DMS53 treated with DMSO at 0.1 percent for 48 hours (cell line): ENCODE results near the gene MEF2B.
A peak's percentile ranks its signal among the peaks of the same experiment; 100 is the strongest.
"Not testable (repeated sequence)": the region's sequence is repeated elsewhere in the genome, so short reads cannot be mapped to it uniquely, and the experiment has no call there.

Experiments
- DNase-seq: peaks from one replicate; lab custom pipeline; 2025; ENCODE audit not compliant: unreplicated experiment; lab: John Stamatoyannopoulos, UW

Gene MEF2B

DNA sequence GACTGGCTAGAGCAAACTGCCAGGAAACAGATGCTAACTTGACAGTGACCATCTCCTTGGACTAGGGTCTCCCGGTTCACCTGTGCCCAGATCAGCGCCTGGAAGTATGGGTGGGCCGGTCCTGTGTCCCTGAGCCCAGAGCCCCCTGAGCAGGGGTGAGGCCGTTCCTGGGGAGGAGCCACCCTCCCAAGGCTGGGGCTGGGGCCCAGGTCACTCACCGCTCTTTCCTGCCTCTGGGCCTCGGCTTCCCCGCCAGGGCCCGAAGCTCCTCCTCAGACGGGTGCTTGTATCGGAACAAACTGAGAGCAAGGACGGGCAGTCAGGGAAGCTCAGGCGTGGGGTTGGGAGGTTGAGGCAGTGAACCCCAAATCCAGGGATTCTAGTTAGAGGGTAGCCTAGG lies 37.2 kb downstream of the MEF2B start:
- no peak for DNase-seq

DNA sequence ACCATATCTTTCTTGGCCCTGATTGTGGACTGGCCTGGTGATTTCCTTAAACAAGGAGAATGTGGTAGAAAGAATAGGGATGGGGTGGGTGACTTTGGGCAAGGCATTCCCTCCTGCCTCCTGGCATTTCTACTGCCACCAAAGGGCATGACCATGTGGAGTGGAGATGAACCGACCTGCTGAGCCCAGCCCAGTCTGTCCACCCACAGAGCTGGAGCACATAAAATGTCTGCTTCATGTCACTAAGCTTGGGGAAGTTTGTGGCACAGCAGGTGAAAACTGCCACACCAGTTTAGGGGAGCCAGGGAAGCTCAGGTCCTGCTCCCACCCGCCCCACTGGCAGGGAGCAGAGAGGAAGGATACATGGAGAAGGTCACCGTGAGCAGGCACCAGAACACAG lies 38.1 kb downstream of the MEF2B start:
- no peak for DNase-seq

DNA sequence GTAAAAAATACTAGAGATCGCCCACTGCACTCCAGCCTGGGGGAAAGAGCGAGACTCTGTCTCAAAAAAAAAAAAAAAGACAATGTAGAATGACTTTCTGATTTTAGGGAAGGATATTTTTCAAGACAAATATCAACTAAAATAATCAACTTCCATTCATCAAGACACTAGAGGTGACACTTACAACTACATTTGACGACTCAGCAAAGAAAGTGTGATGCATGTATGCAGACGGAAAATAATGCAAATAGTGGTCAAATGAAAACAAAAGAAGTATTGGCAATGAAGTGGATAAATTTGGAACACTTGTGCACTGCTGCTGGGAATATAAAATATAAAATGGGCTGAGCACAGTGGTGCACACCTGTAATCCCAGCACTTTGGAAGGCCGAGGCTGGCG lies 44.0 kb downstream of the MEF2B start:
- no peak for DNase-seq

GRCh38 chr19:19123386-19123785 lies 46.7 kb downstream of the MEF2B start:
- no peak for DNase-seq

DNA sequence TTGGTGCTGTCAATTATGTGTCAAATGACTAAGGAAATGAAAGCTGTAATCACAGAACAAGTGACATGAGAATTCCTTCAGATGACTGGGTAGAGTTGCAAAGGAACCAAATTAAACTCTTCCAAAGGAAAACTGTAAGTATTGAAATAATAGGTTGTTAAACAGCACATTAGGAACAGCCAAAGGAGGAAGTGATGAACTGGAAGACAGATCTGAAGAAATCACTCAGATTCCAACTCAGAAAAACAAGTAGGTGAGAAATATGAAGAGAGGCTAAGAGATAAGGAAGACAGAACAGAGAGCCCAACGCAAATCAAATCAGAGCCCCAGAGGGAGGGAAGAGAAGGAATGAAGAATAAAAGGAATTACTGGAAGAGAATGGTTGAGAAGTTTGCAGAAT lies 47.2 kb downstream of the MEF2B start:
- DNase-seq = no peak

GRCh38 chr19:19121371-19121770 lies 48.7 kb downstream of the MEF2B start:
- no peak for DNase-seq

GRCh38 chr19:19120308-19121231 lies 49.5 kb downstream of the MEF2B start:
- DNase-seq = no peak

DNA sequence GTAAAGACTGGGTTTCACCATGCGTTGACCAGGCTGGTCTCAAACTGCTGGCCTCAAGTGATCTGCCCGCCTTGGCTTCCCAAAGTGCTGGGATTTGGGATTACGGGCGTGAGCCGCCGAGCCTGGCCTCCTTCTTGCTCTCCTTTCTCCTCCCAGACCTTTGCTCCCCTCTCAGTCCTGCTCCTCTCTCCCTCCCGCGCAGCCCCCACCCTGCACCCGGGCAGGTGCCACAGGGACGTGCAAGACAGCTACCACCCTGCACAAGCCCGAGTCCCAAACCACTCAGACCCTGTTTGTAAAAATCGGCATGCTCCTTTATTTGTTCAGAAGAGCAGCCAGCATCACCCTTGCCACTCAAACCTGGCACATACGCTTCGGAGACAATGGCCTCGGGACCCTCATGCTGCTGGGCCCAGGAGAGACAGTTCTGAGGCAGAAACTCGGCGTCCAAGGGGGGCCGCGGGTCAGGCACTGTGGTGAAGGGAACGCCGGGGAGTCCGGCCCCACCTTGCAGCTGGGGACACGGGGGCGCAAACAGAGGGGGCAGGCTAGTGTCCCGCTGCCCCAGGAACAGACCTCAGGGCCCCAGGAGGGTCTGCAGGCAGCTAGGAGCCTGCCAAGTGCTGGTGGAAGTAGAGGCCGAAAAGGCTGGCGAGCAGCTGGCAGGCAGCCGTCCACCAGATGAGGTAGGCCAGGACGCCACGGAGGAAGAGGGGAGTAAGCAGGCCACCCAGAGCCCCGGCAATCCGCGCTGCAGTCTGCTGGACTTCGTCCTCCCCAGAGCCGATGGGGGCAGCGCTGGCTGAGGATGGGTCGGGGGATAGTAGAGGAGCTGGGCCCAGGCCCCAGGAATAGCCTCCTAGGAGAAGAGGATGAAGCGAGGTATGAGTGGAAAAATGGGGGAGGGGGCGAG lies 50.5 kb downstream of the MEF2B start:
- DNase-seq = no peak

- DNase-seq = no peak
These were observed 54.1 kb downstream of the MEF2B start for GRCh38 chr19:19115954-19116353.

DNA sequence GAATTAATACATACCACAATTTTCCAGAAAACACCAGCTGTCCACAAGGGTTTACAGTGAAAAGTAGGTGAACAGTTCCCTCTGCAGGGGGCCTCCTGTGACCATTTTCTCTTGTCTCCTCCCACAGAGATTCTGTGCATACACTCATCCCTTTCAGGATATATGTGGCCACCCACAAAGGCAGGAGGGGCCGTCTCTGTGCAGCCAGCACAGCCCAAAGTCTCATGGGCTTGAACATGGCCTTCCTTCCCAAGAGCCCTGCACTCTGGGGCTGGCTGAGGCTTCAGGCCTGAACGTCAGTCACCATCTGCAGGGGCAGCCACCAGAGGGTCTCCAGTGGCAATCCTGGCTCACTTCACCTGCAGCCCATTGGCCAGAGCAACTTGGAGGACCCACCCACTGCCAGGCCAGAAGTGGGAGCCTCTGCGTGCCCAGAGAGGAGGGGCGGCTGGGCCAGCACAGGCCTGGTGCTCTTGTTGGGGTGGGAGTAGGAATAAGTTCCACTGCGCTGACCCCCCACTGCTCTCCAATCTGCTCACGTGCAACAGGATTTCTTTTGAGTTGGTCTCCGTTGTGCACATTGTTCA lies 56.9 kb downstream of the MEF2B start:
- DNase-seq = peak; percentile 7

DNA sequence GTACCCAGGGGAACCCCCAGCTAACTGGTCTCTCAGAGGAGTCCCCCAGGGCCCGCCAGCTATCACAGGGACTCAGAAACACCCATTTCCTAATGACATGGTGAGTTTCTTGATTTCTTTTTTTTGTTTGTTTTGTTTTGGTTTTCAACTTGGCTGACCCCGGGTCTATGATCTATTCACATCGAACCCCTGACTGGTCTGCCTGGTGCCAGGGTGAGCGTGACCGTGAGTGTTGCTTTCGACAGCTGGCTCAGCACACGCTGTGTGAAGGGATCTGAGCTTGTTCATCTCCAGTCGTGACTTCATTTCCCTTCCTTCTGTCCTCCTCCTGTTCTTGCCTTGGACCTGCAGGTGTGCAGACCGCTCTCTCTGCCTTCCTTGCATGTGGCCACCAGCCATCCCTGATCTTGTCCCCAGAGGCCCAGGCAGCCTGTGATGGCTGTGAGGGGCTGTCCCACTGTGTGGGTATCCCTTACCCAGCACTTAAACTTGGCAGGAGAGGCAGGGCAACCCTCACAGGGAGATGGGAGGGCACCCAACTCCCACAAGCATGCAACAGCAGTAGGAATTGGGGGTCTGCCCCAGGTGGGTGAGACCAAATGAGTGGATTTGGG lies 58.0 kb downstream of the MEF2B start:
- DNase-seq = no peak

DNA sequence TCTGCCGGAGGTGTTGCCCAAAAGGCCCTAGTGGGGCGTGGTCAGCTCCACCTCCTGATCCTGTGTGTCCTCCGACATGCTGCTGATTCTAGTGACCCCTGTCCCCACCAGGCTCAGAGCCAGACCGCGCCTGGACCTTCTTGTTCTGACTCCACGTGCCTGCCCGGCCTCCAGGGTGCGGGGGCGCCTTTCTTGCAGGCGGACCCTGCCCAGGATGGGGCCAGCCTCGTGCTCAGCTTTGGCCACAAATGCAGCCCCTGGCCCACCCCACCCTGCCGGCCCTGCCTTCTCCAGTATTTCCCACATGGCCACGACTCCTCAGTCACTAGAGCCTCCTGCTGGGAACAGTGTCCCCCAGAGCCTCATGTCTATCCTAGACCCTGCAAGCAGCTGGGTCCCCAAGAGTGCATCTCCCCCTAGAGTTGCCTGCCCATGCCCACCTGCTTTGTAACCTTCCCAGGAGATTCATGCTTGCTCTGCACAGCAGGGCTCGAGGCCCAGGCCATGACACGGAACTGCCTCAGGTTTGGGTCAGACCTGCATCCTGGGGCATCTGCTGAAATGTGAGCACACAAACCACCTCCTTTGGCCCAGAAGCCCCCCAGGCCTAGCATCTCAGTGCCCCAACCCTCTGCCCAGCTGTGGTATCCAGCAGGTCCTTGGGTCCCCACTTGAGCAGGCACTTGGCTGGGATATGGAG lies 58.8 kb downstream of the MEF2B start:
- DNase-seq = no peak

DNA sequence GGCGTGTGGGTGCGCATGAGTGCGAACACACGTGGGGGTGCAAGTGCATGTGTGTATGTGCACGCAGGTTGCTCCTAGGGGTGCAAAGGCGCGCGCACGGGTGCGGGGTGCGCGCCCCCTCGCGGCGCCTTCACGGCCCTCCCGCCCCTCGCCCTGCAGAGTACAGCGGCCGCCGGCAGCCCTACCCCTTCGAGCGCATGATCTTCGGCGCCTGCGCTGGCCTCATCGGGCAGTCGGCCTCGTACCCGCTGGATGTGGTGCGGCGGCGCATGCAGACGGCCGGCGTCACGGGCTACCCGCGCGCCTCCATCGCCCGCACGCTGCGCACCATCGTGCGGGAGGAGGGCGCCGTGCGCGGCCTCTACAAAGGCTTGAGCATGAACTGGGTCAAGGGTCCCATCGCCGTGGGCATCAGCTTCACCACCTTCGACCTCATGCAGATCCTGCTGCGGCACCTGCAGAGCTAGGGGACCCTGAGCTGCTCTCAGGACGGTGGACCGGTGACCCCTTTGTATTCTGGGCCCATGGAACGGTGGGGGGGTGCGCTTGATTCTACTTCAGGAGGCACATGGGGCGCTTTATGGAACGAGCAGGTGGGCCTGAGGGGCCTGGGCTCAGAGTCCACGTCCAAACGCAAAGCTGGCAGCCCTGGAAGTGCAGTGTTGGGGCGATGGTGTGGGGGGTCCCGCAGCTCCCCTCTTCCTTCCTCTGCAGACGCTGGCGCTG lies 59.5 kb downstream of the MEF2B start:
- peak; percentile 28 for DNase-seq

DNA sequence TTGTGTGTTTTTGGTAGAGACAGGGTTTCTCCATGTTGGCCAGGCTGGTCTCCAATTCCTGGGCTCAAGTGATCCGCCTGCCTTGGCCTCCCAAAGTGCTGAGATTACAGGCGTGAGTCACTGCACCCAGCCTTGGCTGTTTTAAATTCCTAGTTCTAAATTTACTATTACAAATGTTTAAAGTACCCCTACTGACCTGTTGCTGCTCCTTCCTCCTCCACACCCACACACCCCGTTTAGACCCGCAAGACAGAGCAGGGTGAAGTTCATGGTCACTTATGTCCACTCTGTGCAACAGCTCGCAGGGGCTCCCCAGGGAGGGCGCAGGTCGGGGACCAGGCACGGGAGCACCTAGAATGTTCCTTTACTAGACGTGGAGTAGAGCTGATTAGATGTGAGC lies 60.5 kb downstream of the MEF2B start:
- DNase-seq = no peak

DNA sequence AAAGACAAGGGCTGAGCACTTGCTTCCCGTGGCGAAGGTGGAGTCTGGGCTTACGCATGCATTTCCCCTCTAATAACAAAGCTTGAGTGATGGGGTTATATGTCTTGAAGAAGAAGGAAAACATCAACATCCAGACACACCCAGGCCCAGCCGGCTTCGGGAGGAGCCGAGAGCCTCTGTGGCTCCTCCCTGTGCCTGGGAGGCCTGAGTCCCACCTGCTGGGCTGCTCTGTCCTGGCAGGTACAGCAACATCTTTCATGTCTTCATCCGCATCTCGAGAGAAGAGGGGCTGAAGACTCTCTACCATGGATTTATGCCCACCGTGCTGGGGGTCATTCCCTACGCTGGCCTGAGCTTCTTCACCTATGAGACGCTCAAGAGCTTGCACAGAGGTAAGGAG lies 62.4 kb downstream of the MEF2B start:
- no peak for DNase-seq

- not testable (repeated sequence) for DNase-seq
These were observed 63.1 kb downstream of the MEF2B start for GRCh38 chr19:19106938-19107337.

DNA sequence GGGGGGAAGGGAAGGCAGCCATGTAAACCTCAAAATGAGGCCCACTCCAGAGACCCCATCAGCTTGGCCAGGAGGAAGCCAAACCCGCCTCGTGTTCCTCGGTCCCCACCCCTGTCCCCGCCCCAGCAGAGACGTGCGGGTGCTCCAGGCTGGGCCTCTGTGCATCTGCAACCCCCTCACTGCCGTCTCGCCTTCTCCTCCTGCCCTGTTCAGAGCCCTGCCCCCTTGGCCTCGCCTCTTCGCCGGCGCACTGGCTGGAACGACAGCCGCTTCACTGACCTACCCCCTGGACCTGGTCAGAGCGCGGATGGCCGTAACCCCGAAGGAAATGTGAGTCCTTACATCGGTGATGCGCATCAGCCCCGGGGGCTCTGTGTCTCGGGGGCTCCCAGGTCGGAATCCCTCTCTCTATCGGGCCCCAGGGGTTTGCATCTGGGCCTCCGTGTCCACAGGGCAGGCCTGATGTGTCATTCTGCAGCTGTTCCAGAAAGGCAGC lies 64.0 kb downstream of the MEF2B start:
- DNase-seq = peak; percentile 25

DNA sequence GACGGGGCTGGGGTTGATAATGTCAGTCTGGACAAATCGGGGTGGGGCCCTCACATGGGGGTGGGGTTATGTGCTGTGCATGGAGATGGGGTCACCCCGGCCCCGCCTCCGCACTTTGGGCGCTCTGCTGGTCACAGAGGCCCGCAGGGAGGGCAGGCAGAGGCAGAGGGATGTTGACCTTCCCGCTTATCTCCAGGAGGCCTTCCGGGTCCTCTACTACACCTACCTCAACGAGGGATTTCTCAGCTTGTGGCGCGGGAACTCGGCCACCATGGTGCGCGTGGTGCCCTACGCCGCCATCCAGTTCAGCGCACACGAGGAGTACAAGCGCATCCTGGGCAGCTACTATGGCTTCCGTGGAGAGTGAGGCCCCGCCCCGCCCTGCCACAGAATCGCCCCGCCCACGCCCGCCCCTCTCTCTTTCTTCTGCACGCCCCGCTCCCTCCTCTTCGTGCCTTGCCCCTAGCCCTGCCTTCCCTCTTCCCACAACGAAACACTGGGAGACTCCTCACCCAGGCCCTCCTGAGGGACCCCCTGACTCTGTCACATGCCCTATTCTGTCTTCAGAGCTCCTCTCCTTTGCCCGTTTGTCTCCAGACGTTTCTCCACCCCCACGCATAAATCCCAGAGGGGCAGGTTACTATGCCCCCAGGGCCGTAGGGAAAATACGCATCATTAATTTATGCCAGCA lies 64.6 kb downstream of the MEF2B start:
- peak; percentile 37 for DNase-seq

GRCh38 chr19:19103167-19103566 lies 66.9 kb downstream of the MEF2B start:
- no peak for DNase-seq
